HepG2 (cell line): ENCODE data around the gene DMXL2. TPM values are rescaled to one million over a fixed set of nuclear protein-coding genes. Genes with fewer than 3 reads are reported as not detected.

Experiments
- ATAC-seq: fragments of 200-7000 bp; cut with Tn5 transposase; 3 replicates; pipeline ENCODE4 v1.9.1; 2020; ENCODE audit warnings: mild to moderate bottlenecking, moderate library complexity
- BruUV-seq: library from RNA; stranded (reverse); fragments of 400-500 nt; replicated peaks from 2 replicates; lab custom pipeline; 2021; lab: Mats Ljungman, UMichigan
- CTCF ChIA-PET: fragments of 300-600 bp; formaldehyde crosslinking; extraction: SDS; loops from one replicate; lab custom pipeline; 2021; ENCODE audit warnings: low total read pairs, inconsistent platforms, low intra/inter-chr PET ratio; lab: Yijun Ruan, JAX
- POLR2A ChIA-PET: fragments of 350-600 bp; sonication (Branson Sonifier 250); formaldehyde crosslinking; loops from one replicate; lab custom pipeline; 2020; ENCODE audit warnings: antibody characterized with exemption, inconsistent platforms; lab: Yijun Ruan, JAX
- DNase-seq: peaks from one replicate; pipeline ENCODE4 v3.0.0-alpha.2; 2015; ENCODE audit warnings: low spot score
- FAIRE-seq: peaks from 3 replicates; lab custom pipeline; 2011; peaks lifted over from hg19 to GRCh38; lab: Jason Lieb, UNC
- H2AFZ ChIP-seq: one replicate; pipeline ENCODE4 v1.6.1; 2011; ENCODE audit warnings: low read length, inconsistent platforms
- H3K27ac ChIP-seq: fragments of 300-600 bp; 3 replicates; pipeline ENCODE4 v1.8.0; 2011; ENCODE audit warnings: mixed run types, mild to moderate bottlenecking, mixed read lengths, low read length, inconsistent platforms; ENCODE audit not compliant: insufficient read depth; ENCODE audit errors: extremely low read length
- H3K27me3 ChIP-seq, 2 experiments: fragments of 200-600 bp in 1 of 2; 2 replicates in 1 of 2; 3 replicates in 1 of 2; pipeline versions ENCODE4 v1.6.0 to v1.8.0; 2011; ENCODE audit warnings: low read length in 2 of 2, mild to moderate bottlenecking in 2 of 2, moderate library complexity in 2 of 2, inconsistent platforms in 1 of 2; ENCODE audit not compliant: insufficient read depth in 2 of 2, control insufficient read depth in 1 of 2
- H3K36me3 ChIP-seq, 2 experiments: fragments of 200-600 bp in 1 of 2; replicated peaks in 1 of 2; 2 replicates in 1 of 2; 3 replicates in 1 of 2; pipeline versions ENCODE4 v1.5.1 to v1.8.0; 2011; ENCODE audit warnings: low read length in 2 of 2, inconsistent platforms in 1 of 2; ENCODE audit not compliant: insufficient read depth in 2 of 2, control insufficient read depth in 1 of 2
- H3K4me1 ChIP-seq: 2 replicates; pipeline ENCODE4 v1.5.1; 2012; ENCODE audit warnings: low read length, inconsistent platforms; ENCODE audit not compliant: insufficient read depth
- H3K4me2 ChIP-seq: 2 replicates; pipeline ENCODE4 v1.6.0; 2011; ENCODE audit warnings: low read depth, low read length, inconsistent platforms
- H3K4me3 ChIP-seq, 3 experiments: fragments of 200-600 bp in 1 of 3; sonication (generic), shearing (Covaris generic) in 1 of 3; replicated peaks in 1 of 3; 2 replicates each; pipeline ENCODE4 v1.5.1; 2011 to 2016; ENCODE audit warnings: low read length in 3 of 3, inconsistent platforms in 2 of 3, low read depth in 2 of 3, mild to moderate bottlenecking in 2 of 3, control low read depth in 1 of 3, mixed read lengths in 1 of 3; ENCODE audit not compliant: insufficient read depth in 1 of 3
- H3K79me2 ChIP-seq: one replicate; pipeline ENCODE4 v1.6.1; 2011; ENCODE audit warnings: low read length, inconsistent platforms; ENCODE audit not compliant: insufficient read depth
- H3K9ac ChIP-seq: 2 replicates; pipeline ENCODE4 v1.6.0; 2011; ENCODE audit warnings: mild to moderate bottlenecking, low read depth, low read length, inconsistent platforms; ENCODE audit not compliant: insufficient read depth
- H3K9me3 ChIP-seq: 2 replicates; pipeline ENCODE4 v1.5.1; 2012; ENCODE audit warnings: mild to moderate bottlenecking, low read length
- H4K20me1 ChIP-seq: 2 replicates; pipeline ENCODE4 v1.6.0; 2011; ENCODE audit warnings: inconsistent platforms, mild to moderate bottlenecking, low read length, moderate library complexity; ENCODE audit not compliant: insufficient read depth
- ARID5B ChIP-seq: IDR thresholded peaks from 2 replicates; pipeline ENCODE4 v1.4.0; 2020; ENCODE audit warnings: mild to moderate bottlenecking, missing genetic modification reagents
- BHLHE40 ChIP-seq: IDR thresholded peaks from 2 replicates; pipeline ENCODE4 v1.6.1; 2011; ENCODE audit warnings: low read length, improper control_type of control experiment
- HOXA9 ChIP-seq: sonication (generic); formaldehyde crosslinking; IDR thresholded peaks from 2 replicates; pipeline ENCODE4 v1.8.1; 2022; ENCODE audit warnings: missing genetic modification reagents, mild to moderate bottlenecking, moderate library complexity, borderline replicate concordance
- MXI1 ChIP-seq: IDR thresholded peaks from 3 replicates; pipeline ENCODE4 v1.6.1; 2012; ENCODE audit warnings: low read depth, low read length, inconsistent platforms, borderline replicate concordance
- ONECUT2 ChIP-seq: sonication (generic); formaldehyde crosslinking; IDR thresholded peaks from 2 replicates; pipeline ENCODE4 v1.4.0; 2020; ENCODE audit warnings: missing genetic modification reagents
- YEATS4 ChIP-seq: sonication (generic); formaldehyde crosslinking; IDR thresholded peaks from 2 replicates; pipeline ENCODE4 v1.4.0; 2020; ENCODE audit warnings: missing genetic modification reagents, borderline replicate concordance
- ZBTB3 ChIP-seq: sonication (generic); formaldehyde crosslinking; IDR thresholded peaks from 2 replicates; pipeline ENCODE4 v1.4.0; 2020; ENCODE audit warnings: low read depth, mild to moderate bottlenecking, moderate library complexity, missing genetic modification reagents, borderline replicate concordance
- ZBTB7A ChIP-seq: sonication (generic); formaldehyde crosslinking; IDR thresholded peaks from 2 replicates; pipeline ENCODE4 v1.8.0; 2022; ENCODE audit warnings: mild to moderate bottlenecking, missing genetic modification reagents
- ZNF33B ChIP-seq: sonication (generic); formaldehyde crosslinking; IDR thresholded peaks from 2 replicates; pipeline ENCODE4 v1.5.1; 2020; ENCODE audit warnings: mild to moderate bottlenecking, missing genetic modification reagents
- ZNF414 ChIP-seq: sonication (generic); formaldehyde crosslinking; IDR thresholded peaks from 2 replicates; pipeline ENCODE4 v1.5.0; 2020; ENCODE audit warnings: missing genetic modification reagents
- ZNF44 ChIP-seq: sonication (generic); formaldehyde crosslinking; IDR thresholded peaks from 2 replicates; pipeline ENCODE4 v1.5.1; 2020; ENCODE audit warnings: mild to moderate bottlenecking, missing genetic modification reagents
- ZNF484 ChIP-seq: sonication (generic); formaldehyde crosslinking; IDR thresholded peaks from 2 replicates; pipeline ENCODE4 v1.5.1; 2020; ENCODE audit warnings: mild to moderate bottlenecking, low read depth, missing genetic modification reagents, borderline replicate concordance
- ZNF496 ChIP-seq: sonication (generic); formaldehyde crosslinking; IDR thresholded peaks from 2 replicates; pipeline ENCODE4 v1.8.1; 2023; ENCODE audit warnings: mild to moderate bottlenecking, moderate library complexity, missing genetic modification reagents; ENCODE audit not compliant: insufficient replicate concordance
- ZNF629 ChIP-seq: sonication (generic); formaldehyde crosslinking; conservative IDR thresholded peaks from 2 replicates; pipeline ENCODE4 v1.5.0; 2020; ENCODE audit warnings: missing genetic modification reagents
- ZNF788 ChIP-seq: sonication (generic); formaldehyde crosslinking; IDR thresholded peaks from 2 replicates; pipeline ENCODE4 v1.5.0; 2020; ENCODE audit warnings: mild to moderate bottlenecking, missing genetic modification reagents, borderline replicate concordance
- WGBS: methylation state at CpG from one replicate; pipeline ENCODE4 v1.1.6; 2017; ENCODE audit warnings: low lambda C conversion rate; 5-methylcytosine and 5-hydroxymethylcytosine counted together
- in situ Hi-C: cut with HindIII; loops from 2 replicates; pipeline ENCODE4 v1.10.0; 2017; ENCODE audit warnings: low pct_unique_long_range_greater_than_20kb; ENCODE audit not compliant: extremely low pct_ligation_motif_present
- intact Hi-C: fragments of 100-400 bp; cut with micrococcal nuclease; formaldehyde crosslinking; loops from one replicate; pipeline ENCODE4 v1.10.0; 2022; ENCODE audit not compliant: unreplicated experiment
- polyA plus RNA-seq, 8 experiments: library from polyadenylated mRNA; depleted of rRNA in 3 of 8; stranded (reverse) in 7 of 8; unstranded in 1 of 8; fragments of >200 nt; fragmentation: Illumina TruSeq in 4 of 8; extraction: Trizol in 4 of 8; gene quantifications; 2 replicates each; pipeline versions ENCODE4 v1.2.1 to v1.2.3, GENCODE V29; 2011 to 2016; ENCODE audit warnings: low read depth in 4 of 8, missing spikeins in 1 of 8, mixed read lengths in 1 of 8; ENCODE audit not compliant: insufficient read depth in 1 of 8
- total RNA-seq, 5 experiments: library from RNA; depleted of rRNA; stranded (reverse); fragments of >200 nt; fragmentation: Illumina TruSeq; extraction: Trizol; gene quantifications; 2 replicates each; pipeline ENCODE4 v1.2.3, GENCODE V29; 2016; ENCODE audit warnings: low read depth in 1 of 5

DMXL2 gene
- total and polyA plus RNA-seq, 2 of the 13 experiments (the other 11 are each of a cell fraction or from before 2014, with no cell fraction given): 11.6 to 15.3 TPM

GRCh38 chr15:51414256-51414860, 208.2 kb downstream of the DMXL2 start:
- TF ChIP-seq ZNF629 (no peak), ZBTB7A (no peak), ZBTB3 (CRISPR knock-in tag) (no peak), ZNF44 (CRISPR knock-in tag) (no peak), BHLHE40 (no peak), YEATS4 (CRISPR knock-in tag) (no peak), MXI1 (no peak), ONECUT2 (CRISPR knock-in tag) (no peak), HOXA9 (CRISPR knock-in tag) (no peak), ARID5B (no peak), ZNF33B (no peak), ZNF788 (CRISPR knock-in tag) (no peak), ZNF484 (CRISPR knock-in tag) (no peak), ZNF414 (CRISPR knock-in tag) (no peak), ZNF496 (CRISPR knock-in tag) (no peak)
- TF ChIP-seq, all 625 proteins: peak for 0
- no peaks in the 10 kb centered on the region for H3K36me3 ChIP-seq
- in situ Hi-C loops (no loop called here), intact Hi-C loops (no loop called here)
- CTCF ChIA-PET: no interaction called here
- POLR2A ChIA-PET: no interaction called here
- no peak overlapping the region for H3K27ac ChIP-seq
- H3K9me3 ChIP-seq: no peaks in the 10 kb centered on the region
- no peaks in the 10 kb centered on the region for H3K79me2 ChIP-seq
- H3K4me1 ChIP-seq: no peaks in the 10 kb centered on the region
- no peaks in the 10 kb centered on the region; a peak in 1 of 5 replicates for H3K27me3 ChIP-seq
- no TSS peak for BruUV-seq
- WGBS: 30% methylated on average over 4 of the region's 4 CpGs
- no peak overlapping the region for H3K9ac ChIP-seq
- ATAC-seq: no peak
- no peak overlapping the region for H3K4me2 ChIP-seq
- H2AFZ ChIP-seq: no peak overlapping the region
- no peak overlapping the region for H3K4me3 ChIP-seq
- no peak for FAIRE-seq
- no peaks in the 10 kb centered on the region for H4K20me1 ChIP-seq
- no peak for DNase-seq
